NT2/D1 (cell line): ENCODE data around the gene HOXB5.

Experiments
- DNase-seq: peaks from one replicate; pipeline ENCODE4 v3.0.0-alpha.2; 2011; ENCODE audit warnings: low read depth, low spot score
- H3K27me3 ChIP-seq: 2 replicates; pipeline ENCODE4 v1.6.0; 2011; ENCODE audit warnings: mild to moderate bottlenecking; ENCODE audit not compliant: insufficient read length, insufficient read depth
- H3K36me3 ChIP-seq: 2 replicates; pipeline ENCODE4 v1.6.1; 2011; ENCODE audit warnings: mild to moderate bottlenecking, low read length, mixed read lengths; ENCODE audit not compliant: insufficient read depth, insufficient read length
- H3K4me1 ChIP-seq: 2 replicates; pipeline ENCODE4 v1.5.1; 2011; ENCODE audit not compliant: insufficient read depth, insufficient read length
- H3K4me3 ChIP-seq: 2 replicates; pipeline ENCODE4 v1.5.1; 2011; ENCODE audit warnings: low read depth; ENCODE audit not compliant: insufficient read length
- H3K9ac ChIP-seq: 2 replicates; pipeline ENCODE4 v1.6.0; 2011; ENCODE audit warnings: low read depth; ENCODE audit not compliant: insufficient read length
- H3K9me3 ChIP-seq: 2 replicates; pipeline ENCODE4 v1.5.1; 2011; ENCODE audit warnings: mild to moderate bottlenecking, low read length; ENCODE audit not compliant: insufficient read depth
- SUZ12 ChIP-seq: IDR thresholded peaks from 2 replicates; pipeline ENCODE4 v1.6.1; 2011; ENCODE audit not compliant: insufficient read length, insufficient read depth; ENCODE audit errors: extremely low read depth
- YY1 ChIP-seq: IDR thresholded peaks from 2 replicates; pipeline ENCODE4 v1.6.1; 2011; ENCODE audit not compliant: insufficient read length, insufficient read depth
- ZNF274 ChIP-seq: IDR thresholded peaks from 2 replicates; pipeline ENCODE4 v1.6.1; 2011; ENCODE audit warnings: mild to moderate bottlenecking, low read depth, low read length

The HOXB5 gene

GRCh38 chr17:48597778-48598631 lies 4.4 kb upstream of the HOXB5 start:
- Histone ChIP-seq H3K36me3 (no peaks in the 10 kb centered on the region), H3K4me1 (peaks cover 12% of the 10 kb centered on the region), H3K27me3 (peaks cover 100% of the 10 kb centered on the region), H3K9ac (peak overlapping the region; percentile 65), H3K9me3 (no peaks in the 10 kb centered on the region), H3K4me3 (peak overlapping the region; percentile 31)
- TF ChIP-seq SUZ12 (peak; percentile 85), YY1 (no peak), ZNF274 (no peak)
- DNase-seq: no peak

- peaks cover 100% of the 10 kb centered on the region for H3K27me3 ChIP-seq
- TF ChIP-seq YY1 (no peak), ZNF274 (no peak)
- H3K4me3 ChIP-seq: peak overlapping the region; percentile 31
- peaks cover 12% of the 10 kb centered on the region for H3K4me1 ChIP-seq
- DNase-seq: no peak
- peak overlapping the region; percentile 65 for H3K9ac ChIP-seq
- no peaks in the 10 kb centered on the region for H3K9me3 ChIP-seq
- H3K36me3 ChIP-seq: no peaks in the 10 kb centered on the region
Measured at GRCh38 chr17:48597528-48597777, 3.9 kb upstream of the HOXB5 start.

DNA sequence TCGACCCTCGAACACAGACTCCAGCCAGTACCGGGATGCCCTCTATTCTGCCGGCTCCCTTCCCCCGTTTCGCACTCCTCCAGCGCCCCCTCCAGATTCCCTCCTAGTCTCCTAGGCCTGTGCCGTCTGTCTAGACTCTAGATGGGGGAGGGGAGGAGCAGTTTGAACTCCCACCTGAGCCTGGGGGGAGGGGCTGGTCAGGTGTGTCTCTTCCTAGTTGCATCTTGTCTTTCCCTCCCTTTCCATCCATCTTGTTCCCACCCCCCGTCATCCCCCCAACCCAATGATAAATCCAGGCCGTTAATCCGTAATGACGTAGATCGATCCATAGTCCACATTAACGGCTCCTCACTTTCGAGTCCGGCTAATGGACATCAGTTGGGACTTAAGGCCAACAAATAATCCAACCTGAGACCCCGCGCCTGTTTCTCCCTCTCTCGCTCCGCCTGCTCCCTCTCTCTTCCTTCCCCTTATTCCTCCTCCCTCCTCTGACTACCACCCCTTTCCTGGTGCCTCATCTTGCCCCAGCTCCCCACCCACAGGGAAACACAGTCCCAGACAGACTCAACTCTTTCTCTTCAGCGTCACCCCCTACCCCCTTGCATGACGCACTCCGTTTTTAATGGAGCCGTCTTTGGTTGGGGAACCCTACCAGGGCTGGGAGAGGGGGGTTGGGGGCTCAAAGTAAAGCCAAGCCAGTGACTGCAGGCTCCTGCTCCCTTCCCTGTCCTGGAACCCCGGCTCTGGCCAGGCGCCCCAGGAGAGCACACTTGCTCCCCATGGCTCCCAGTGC lies 3.4 kb upstream of the HOXB5 start:
- Histone ChIP-seq H3K4me3 (peak overlapping the region; percentile 31), H3K36me3 (no peaks in the 10 kb centered on the region), H3K9me3 (no peaks in the 10 kb centered on the region), H3K4me1 (peaks cover 12% of the 10 kb centered on the region), H3K27me3 (peaks cover 100% of the 10 kb centered on the region), H3K9ac (no peak overlapping the region)
- DNase-seq: no peak
- no peak for TF ChIP-seq SUZ12
- no peak for TF ChIP-seq ZNF274
- no peak for TF ChIP-seq YY1

GRCh38 chr17:48596000-48596734 lies 2.6 kb upstream of the HOXB5 start:
- TF ChIP-seq YY1 (no peak), SUZ12 (peak; percentile 85), ZNF274 (no peak)
- Histone ChIP-seq H3K9me3 (no peaks in the 10 kb centered on the region), H3K27me3 (peaks cover 100% of the 10 kb centered on the region), H3K4me3 (peak overlapping the region; percentile 31), H3K9ac (no peak overlapping the region), H3K4me1 (peaks cover 12% of the 10 kb centered on the region), H3K36me3 (no peaks in the 10 kb centered on the region)
- no peak for DNase-seq

DNA sequence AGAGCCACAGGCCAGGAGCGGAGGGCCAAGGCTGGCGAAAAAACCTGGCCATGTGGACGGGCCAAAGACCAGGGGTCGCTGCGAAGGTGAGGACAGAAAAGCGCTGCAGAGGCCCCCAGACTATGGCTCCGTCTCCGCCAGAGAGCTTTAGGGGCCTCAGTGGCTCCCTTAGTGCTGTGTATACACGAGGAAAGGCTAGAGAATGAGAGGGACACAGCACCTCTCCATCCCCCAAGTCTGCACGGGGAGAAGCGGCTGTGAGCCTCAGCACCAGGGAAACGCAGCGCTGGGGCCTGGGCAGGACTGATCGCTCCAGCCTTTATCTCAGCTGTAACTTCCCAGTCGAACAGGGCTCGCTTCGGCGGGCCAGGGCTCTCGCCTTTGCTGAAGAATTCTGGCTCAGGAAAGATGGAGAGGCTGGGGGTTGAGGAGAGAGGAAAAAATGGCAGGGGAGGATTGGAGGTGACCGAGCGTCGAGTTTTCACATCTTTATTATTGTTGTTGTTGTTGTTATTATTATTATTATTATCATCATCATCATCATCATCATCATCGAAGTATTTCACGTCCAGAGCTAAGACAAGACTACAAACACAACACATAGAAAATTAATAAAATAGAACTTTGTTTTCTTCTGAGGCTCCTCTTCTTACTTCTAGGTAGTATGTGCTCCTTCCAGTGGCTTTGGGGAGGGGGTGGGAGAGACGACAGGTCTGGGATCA lies 1.9 kb upstream of the HOXB5 start:
- no peak for TF ChIP-seq ZNF274
- no peak for TF ChIP-seq SUZ12
- TF ChIP-seq YY1: no peak
- peaks cover 100% of the 10 kb centered on the region for H3K27me3 ChIP-seq
- no peak overlapping the region for H3K9ac ChIP-seq
- H3K9me3 ChIP-seq: no peaks in the 10 kb centered on the region
- H3K36me3 ChIP-seq: no peaks in the 10 kb centered on the region
- DNase-seq: no peak
- no peak overlapping the region for H3K4me3 ChIP-seq
- H3K4me1 ChIP-seq: peaks cover 12% of the 10 kb centered on the region

- Histone ChIP-seq H3K4me3 (peak overlapping the region; percentile 9), H3K36me3 (no peaks in the 10 kb centered on the region), H3K27me3 (peaks cover 100% of the 10 kb centered on the region), H3K9me3 (no peaks in the 10 kb centered on the region), H3K4me1 (peaks cover 12% of the 10 kb centered on the region), H3K9ac (peak overlapping the region; percentile 36)
- TF ChIP-seq YY1 (no peak), SUZ12 (peak; percentile 74), ZNF274 (no peak)
- no peak for DNase-seq
Measured at GRCh38 chr17:48594538-48595277, 1.1 kb upstream of the HOXB5 start.
